SKM-1 treated with dmso at 0.1 percent for 144 hours (cell line): ENCODE results near the gene PEX26.

ENCODE experiments used
- DNase-seq: peaks from one replicate; lab custom pipeline; 2025; ENCODE audit not compliant: unreplicated experiment; lab: John Stamatoyannopoulos, UW

PEX26 gene

GRCh38 chr22:18154821-18155390 is 77.1 kb downstream of the PEX26 start:
- no peak for DNase-seq
